H7 (cell line): ENCODE results near the gene CAMK1. TPM values are rescaled to one million over a fixed set of nuclear protein-coding genes. Genes with fewer than 3 reads are reported as not detected.

Source experiments
- DNase-seq: peaks from one replicate; pipeline ENCODE4 v3.0.0; 2012
- H3K27me3 ChIP-seq: 2 replicates; pipeline ENCODE4 v1.6.0; 2011; ENCODE audit warnings: mild to moderate bottlenecking, low read length; ENCODE audit not compliant: control insufficient read depth, insufficient read depth
- H3K36me3 ChIP-seq: replicated peaks from 2 replicates; pipeline ENCODE4 v1.5.1; 2011; ENCODE audit warnings: low read length; ENCODE audit not compliant: control insufficient read depth, insufficient read depth
- H3K4me3 ChIP-seq: 2 replicates; pipeline ENCODE4 v1.5.1; 2011; ENCODE audit warnings: low read depth, mild to moderate bottlenecking, control low read depth, low read length, moderate library complexity; ENCODE audit not compliant: insufficient read depth
- total RNA-seq: library from RNA; depleted of rRNA; stranded (reverse); fragments of >200 nt; shearing (Covaris generic); gene quantifications from 2 replicates; pipeline ENCODE4 v1.2.3, GENCODE V29; 2014; rRNA removed

Gene CAMK1
- total RNA-seq, result 5.1 and 10.7 TPM in 2 replicates

DNA sequence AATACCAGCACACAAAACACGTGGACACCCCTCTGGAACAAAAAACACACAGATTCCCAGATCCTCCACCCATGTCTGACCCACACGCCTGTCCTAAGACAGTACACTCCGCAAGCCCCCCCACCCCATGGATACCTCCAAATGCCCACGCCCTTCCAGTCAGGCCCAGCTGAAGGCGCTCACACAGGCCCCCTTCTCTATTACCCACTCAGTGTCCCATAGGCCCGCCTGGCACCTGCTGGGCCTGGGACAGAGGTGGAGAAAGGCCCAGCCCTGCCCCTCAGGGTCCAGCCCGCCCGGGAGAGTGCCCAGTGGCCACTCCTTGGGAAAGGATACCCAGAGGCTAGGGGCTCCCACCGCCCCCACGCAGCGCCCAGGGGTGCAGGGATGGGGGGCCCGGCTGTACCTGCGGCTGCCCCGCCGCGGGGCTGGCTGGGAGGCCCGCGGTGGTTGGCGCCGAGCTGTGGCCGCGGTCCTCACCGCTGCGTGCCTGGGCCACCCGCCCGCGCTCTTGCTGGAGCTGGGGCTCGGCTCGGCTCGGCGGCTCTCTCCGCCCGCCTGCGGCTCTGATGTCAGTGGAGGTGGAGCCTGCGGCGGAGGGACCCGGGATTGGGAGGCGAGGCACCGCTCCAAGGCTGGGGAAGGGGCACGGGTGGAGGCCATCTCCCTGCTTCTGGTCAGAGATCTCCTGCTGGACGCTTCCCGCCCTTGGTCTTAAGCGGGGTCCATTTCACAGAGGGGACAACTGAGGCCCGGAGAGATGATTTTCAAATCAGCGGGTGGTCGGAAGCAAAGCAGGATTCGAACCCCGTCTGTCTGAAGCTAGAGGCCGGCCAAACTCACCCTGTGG, at the start of gene CAMK1:
CAMK1 (minus strand) TSS at position 522 of the 850 bp plus-strand sequence. CDS start 2,198 bp downstream, outside the sequence.
- H3K4me3 ChIP-seq, result peak within 1 kb of the TSS; percentile 56
- DNase-seq, result peak; percentile 97
- no peaks in the 10 kb centered on the region for H3K36me3 ChIP-seq
- H3K27me3 ChIP-seq, result peaks cover 15% of the 10 kb centered on the region

DNA sequence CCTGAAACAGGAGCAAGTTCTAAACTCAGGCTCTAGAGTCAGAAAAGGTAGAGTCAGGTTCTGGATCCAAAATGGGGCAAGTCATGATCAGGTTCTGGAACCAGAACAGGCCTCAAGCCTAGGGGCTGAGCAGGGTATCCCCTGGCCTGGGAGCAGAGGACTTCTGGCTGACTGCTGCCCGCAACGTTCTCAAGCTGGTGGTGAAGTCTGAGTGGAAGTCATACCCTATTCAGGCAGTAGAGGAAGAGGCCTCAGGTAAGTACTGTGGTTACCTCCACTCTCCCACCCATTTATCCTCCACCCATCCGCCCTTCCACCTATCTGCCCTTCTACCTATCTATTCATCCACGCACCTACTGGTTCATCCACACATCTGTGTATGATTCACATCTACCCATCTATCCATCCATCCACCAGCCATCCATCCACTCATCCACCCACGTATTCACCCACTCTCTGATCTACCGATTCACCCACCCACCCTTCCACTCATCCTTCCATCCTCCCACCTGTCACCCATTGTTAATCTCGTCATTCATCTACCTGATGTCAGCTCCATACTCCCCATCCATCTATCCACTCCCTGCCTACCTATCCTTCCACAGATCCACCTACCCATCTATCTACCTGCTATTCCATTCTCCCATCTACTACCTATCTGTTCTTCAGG, 49.1 kb upstream of the CAMK1 start:
- H3K4me3 ChIP-seq, result no peak overlapping the region
- no peaks in the 10 kb centered on the region; the same call in 1 of the 2 replicates for H3K27me3 ChIP-seq
- no peaks in the 10 kb centered on the region for H3K36me3 ChIP-seq
- DNase-seq, result no peak

DNA sequence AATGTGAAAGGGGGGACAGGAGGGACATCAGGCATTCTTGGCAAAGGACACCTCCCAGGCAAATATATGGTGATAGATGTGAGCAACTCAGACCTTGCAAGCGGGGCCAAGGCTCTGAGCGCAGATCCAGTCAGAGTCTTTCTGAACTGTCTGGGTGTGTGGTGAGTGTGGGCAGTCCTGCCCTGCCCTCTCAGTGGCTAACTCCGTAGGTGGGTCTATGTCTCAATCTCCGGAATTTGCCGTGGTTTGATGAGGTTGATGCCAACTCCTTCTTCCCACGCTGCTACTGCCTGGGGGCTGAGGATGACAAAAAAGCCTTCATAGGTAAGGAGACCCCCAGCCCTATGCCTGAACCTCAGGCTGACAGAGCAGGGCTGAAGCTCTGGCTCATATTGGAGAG, 47.7 kb upstream of the CAMK1 start:
- Histone ChIP-seq H3K36me3 (no peaks in the 10 kb centered on the region), H3K27me3 (no peaks in the 10 kb centered on the region; the same call in 1 of the 2 replicates), H3K4me3 (no peak overlapping the region)
- DNase-seq, result no peak

DNA sequence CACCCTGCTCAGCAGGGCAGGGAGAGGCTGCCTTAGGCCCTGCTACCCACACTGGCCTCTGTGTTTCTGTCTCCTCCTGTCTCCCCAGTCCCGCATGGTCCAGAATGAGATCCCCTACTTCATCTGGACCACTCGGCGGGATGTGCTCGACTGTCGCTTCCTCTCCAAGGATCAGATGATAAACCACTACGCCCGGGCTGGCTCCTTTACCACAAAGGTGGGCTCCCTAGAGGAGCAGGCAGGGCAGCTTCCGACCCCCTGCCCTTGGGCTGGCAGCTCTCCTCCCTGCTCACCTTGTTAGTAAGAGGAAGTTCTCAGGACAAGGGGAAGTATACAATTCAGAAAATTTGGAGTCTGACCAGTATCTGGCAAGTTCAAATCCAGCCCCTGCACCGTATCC, 46.2 kb upstream of the CAMK1 start:
- Histone ChIP-seq H3K27me3 (no peaks in the 10 kb centered on the region; the same call in 1 of the 2 replicates), H3K4me3 (no peak overlapping the region), H3K36me3 (no peaks in the 10 kb centered on the region)
- DNase-seq, result no peak

DNA sequence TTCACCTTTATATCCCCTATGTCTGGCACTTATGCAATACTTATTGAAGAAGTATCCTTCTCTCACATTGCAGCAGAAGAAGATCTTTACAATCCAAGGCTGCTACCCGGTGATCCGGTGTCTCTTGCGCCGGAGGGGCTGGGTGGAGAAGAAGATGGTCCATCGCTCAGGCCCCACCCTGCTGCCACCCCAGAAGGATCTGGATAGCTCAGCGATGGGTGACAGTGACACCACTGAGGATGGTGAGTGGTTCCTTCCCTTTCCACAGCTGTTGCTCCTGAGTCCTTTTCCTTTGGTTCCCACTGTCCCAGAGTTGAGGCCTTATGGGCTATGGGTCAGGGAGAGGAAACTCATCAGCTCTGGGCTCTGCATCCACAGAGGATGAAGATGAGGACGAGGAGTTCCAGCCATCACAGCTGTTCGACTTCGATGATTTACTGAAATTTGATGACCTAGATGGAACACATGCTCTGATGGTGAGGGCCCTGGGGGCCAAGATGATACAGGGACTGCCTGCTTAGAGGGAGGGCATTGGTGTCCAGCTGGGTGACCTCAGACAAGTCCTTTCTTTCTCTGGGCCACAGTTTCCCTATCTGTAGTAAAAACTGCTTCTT, 43.2 kb upstream of the CAMK1 start:
- Histone ChIP-seq H3K4me3 (no peak overlapping the region), H3K36me3 (no peaks in the 10 kb centered on the region), H3K27me3 (peaks cover 8% of the 10 kb centered on the region; the same call in 1 of the 2 replicates)
- no peak for DNase-seq

DNA sequence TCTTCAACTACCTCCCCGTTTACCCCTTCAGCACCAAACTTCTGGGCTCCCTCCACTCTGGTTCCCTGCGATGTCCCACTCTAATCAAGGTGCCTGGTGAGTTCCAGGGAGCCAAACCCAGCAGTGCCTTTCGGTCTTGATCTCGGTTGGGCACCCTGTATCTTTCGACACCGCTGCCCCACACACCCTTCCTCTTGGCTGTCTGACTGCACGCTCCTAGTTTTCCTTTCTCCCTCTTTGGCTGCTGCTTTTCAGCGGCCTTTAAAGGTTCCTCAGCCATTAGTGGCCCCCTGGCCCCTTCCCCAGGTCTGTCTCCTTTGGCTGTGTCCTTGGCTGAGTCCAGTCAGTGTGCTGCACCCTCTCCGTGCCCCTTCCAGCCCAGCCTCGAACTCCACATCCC, 41.1 kb upstream of the CAMK1 start:
- peak overlapping the region; percentile 67; the same call in 1 of the 2 replicates for H3K4me3 ChIP-seq

DNA sequence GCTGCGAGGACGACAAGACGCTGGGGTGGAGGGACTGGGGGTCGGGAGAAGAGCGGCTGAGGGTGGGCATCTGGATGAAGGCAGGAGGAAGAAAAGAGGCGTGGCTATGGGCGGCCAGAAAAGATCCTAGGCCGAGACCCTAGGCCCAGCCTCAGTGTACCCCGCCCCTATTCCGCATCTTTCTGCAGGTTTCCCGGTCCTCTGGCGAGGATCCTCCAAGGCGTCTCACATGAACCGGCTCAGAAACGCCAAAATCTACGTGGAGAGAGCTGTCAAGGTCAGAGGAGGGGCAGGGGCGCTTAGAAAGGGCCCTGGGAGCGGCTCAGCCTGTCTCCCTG, 40.7 kb upstream of the CAMK1 start:
- DNase-seq, result peak; percentile 83
- peak overlapping the region; percentile 67 for H3K4me3 ChIP-seq
- H3K27me3 ChIP-seq, result peaks cover 8% of the 10 kb centered on the region; the same call in 1 of the 2 replicates
- peaks cover 4% of the 10 kb centered on the region for H3K36me3 ChIP-seq

More for the DNA sequence above, 41.1 kb upstream of the CAMK1 start:
- no peak for DNase-seq
- H3K27me3 ChIP-seq, result peaks cover 8% of the 10 kb centered on the region; the same call in 1 of the 2 replicates
- peaks cover 2% of the 10 kb centered on the region; the same call in 1 of the 2 replicates for H3K36me3 ChIP-seq

DNA sequence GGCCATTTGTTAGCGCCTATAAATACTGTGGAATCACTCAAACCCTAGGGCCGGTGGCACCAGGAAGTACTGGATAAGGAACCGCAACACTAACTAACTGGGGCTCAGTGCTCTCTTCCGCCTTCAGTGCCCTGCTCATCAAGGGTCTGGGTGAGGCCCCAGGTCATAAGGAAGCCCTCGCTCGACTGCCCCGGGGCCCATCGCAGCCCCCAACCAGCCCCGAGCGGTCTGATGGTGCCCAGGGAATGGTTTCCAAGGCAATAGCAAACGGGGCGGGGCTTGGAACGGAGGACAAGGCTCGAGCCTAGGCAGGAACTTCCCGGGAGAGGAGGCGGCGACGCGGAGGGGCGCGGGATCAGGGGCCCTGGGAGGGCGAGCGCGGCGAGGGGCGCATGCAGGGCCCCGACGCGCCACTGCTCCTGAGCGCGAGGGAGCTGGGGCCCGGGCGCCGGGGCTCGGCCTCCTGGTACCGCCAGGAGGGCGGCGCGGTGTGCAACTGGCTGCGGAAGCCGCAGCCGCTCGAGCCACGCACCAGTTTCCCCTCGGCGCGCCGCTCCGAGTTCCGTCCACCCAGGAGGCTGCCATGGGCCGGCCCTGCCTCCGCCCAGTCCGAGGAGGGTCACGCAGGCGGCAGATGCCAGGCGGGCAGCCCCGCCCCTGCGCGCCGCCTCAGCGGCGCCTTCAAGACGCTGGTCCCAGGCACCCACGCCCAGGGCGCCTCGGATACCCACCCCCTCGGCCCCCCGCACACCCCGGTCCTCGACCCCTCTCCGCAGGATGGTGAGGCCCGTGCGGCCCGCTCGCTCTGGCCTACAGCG, 40.1 kb upstream of the CAMK1 start, which contains the start of gene TTLL3:
TTLL3 (plus strand) TSS at position 648 of the 818 bp plus-strand sequence. CDS start 400 bp downstream, outside the sequence.
- DNase-seq, result peak; percentile 92
- Histone ChIP-seq H3K27me3 (peaks cover 8% of the 10 kb centered on the region; the same call in 1 of the 2 replicates), H3K4me3 (peak within 1 kb of the TSS; percentile 67), H3K36me3 (peaks cover 7% of the 10 kb centered on the region)

DNA sequence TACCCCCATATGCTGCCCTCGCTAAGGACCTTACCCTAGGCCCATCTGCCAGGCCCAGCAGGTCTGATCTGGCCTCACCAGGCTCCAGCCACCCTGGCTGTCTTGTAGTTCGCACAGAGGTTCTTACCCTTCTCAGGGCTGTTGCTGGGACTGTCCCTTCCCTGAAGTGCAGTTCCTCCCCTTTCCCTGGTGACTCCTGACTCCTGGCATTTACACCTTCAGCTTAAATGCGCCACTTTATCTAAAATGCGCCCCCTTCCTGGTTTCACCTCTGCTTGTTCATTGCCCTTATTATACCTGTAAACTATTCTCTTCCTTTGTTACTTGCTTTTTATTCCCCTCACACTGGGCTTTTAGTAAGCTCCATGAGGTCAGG, 39.5 kb upstream of the CAMK1 start:
- Histone ChIP-seq H3K4me3 (peak overlapping the region; percentile 67), H3K36me3 (peaks cover 7% of the 10 kb centered on the region), H3K27me3 (peaks cover 8% of the 10 kb centered on the region; the same call in 1 of the 2 replicates)
- no peak for DNase-seq

DNA sequence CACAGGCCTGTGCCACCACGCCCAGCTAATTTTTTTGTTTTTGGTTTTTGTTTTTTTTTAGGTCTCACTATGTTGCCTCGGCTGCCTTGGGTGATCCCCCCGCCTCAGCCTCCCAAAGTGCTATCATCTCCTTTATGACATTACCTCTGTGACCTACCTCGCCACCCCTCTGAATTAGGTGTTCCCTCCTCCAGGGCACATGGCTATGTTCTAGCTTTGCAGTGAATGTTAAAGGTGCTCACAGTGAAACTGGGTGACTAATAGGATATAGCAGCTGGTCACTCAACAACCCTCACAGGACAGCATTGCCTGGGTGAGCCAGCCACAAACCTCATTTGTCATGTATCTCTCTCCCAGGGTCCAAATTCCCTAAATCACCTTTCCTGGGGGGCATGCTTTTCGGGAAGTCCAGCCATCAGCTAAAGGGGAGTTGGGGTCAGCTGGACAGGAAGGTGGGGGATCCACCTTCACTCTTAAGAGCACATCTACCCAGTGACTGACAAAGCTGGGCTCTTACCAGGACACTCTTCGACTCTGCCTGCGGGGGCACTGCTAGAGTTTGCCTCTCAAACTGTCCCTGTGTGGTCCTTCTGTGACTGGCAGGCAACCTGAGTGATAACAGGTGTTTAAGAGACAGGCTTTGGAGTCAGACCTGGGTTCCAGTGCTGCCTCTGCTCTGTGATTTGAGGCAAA, 38.7 kb upstream of the CAMK1 start:
- no peak overlapping the region for H3K4me3 ChIP-seq
- H3K36me3 ChIP-seq, result peaks cover 13% of the 10 kb centered on the region
- H3K27me3 ChIP-seq, result peaks cover 8% of the 10 kb centered on the region; the same call in 1 of the 2 replicates
- DNase-seq, result peak; percentile 80

DNA sequence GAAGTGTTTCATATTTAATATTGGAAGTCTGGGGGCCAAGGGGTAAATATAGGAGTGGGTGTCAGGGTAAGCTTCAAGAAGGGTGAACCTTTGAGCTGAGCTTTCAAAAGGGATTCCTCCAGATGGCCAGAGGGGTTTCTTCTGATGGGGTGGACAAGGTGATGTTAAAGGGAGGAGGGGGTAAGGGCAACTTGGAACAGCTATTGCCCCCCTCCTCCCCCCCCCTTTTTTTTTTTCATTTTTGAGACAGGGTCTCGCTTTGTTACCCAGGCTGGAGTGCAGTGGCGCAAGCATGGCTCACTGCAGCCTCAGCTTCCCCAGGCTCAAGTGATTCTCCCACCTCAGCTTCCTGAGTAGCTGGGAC, 38.2 kb upstream of the CAMK1 start:
- no peak overlapping the region for H3K4me3 ChIP-seq
- peaks cover 18% of the 10 kb centered on the region for H3K36me3 ChIP-seq
- DNase-seq, result no peak
- peaks cover 8% of the 10 kb centered on the region; the same call in 1 of the 2 replicates for H3K27me3 ChIP-seq

DNA sequence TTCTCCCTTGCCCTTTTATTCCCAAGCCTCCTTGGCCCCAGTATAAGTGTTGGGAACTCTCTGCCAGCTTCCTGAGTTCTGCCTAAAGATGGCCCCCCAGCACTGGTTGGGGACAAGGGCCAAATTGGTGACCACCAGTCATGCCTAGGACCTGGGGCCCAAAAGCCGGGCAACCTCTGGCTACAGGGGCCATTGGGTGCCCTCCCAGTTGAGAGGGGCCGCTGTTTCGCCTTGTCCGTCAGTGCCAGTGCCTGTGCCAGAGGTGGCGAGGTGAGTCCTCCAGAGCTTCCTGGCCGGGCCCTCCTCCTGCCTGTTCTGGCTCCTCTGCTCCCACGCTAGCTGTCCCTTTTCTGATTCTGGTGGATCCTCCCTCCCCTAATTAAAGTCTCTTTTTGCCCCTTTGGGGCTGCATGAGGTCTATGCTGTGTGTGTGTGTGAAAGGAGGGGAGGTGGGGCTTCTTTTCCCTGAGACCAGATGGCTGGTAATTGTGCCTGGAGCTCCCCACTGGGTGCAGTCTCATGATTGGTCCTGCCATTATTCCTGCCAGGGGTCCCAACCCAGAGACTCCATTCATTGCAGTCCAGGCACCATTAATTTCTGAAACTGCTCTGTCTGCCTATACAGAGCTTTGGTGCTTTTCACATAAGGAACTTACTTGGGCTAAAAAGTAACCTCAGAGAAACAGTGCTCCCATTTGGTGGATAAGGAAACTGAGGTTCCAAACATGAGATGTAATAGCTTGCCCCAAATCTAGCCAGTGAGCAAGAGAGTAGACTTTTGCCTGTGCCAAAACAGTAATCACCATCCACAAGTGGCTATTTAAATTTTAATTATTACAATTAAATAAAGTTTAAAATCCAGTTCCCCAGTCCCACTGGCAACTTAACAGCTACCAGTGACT, 37.2 kb upstream of the CAMK1 start:
- Histone ChIP-seq H3K36me3 (peaks cover 18% of the 10 kb centered on the region), H3K4me3 (no peak overlapping the region), H3K27me3 (peaks cover 8% of the 10 kb centered on the region; the same call in 1 of the 2 replicates)
- no peak for DNase-seq
